ENCODE measurements around the gene CHAF1B. TPM values are rescaled to one million over a fixed set of nuclear protein-coding genes. Genes with fewer than 3 reads are reported as not detected.
"Not testable (repeated sequence)": the region's sequence is repeated elsewhere in the genome, so short reads cannot be mapped to it uniquely, and the experiment has no call there.

The CHAF1B gene
- polyA plus RNA-seq, 3 donors: 0.24 TPM; not detected in 2

GRCh38 chr21:36396971-36397370 is 11.8 kb downstream of the CHAF1B start:
- H3K4me3 Mint-ChIP-seq: no peak overlapping the region
- Histone ChIP-seq H3K9me3 (replicated peaks in 1 of 2; ENCODE audit: control insufficient read depth in 1 of 2, insufficient read depth in 1 of 2, low read length in 2 of 2) (no peaks in the 10 kb centered on the region), H3K27ac (ENCODE audit: low read depth in 1 of 2, low read length in 2 of 2) (no peak overlapping the region), H3K79me2 (ENCODE audit: insufficient read depth, low read length) (no peaks in the 10 kb centered on the region), H3K4me1 (ENCODE audit: control insufficient read depth in 1 of 2, insufficient read depth in 2 of 2, low read length in 2 of 2) (no peaks in the 10 kb centered on the region), H2AFZ (ENCODE audit: insufficient read depth, low read depth, low read length, poor library complexity, severe bottlenecking) (no peak overlapping the region), H3K27me3 (ENCODE audit: control insufficient read depth in 2 of 2, insufficient read depth in 2 of 2, low read length in 2 of 2) (no peaks in the 10 kb centered on the region), H4K20me1 (ENCODE audit: insufficient read depth, low read length) (no peaks in the 10 kb centered on the region), H3K4me3 (replicated peaks in 1 of 3; ENCODE audit: low read depth in 2 of 3, low read length in 3 of 3) (no peak overlapping the region), H3K9ac (ENCODE audit: insufficient read depth, low read length, poor library complexity, severe bottlenecking) (no peak overlapping the region), H3K4me2 (replicated peaks; ENCODE audit: extremely low read depth, low read length, poor library complexity, severe bottlenecking) (no peak overlapping the region), H3K36me3 (replicated peaks in 1 of 2; ENCODE audit: control insufficient read depth in 1 of 2, insufficient read depth in 2 of 2, low read length in 2 of 2) (peaks cover 3 to 23% of the 10 kb centered on the region in 2 donors)
- TF ChIP-seq CTCF (IDR thresholded peaks at IDR 0.05): no peak
- peaks cover 36 to 63% of the 10 kb centered on the region in 2 donors for H3K36me3 Mint-ChIP-seq
- H3K4me1 Mint-ChIP-seq: no peaks in the 10 kb centered on the region
- intact Hi-C loops (cut with micrococcal nuclease): no loop called here
- 92% methylated on average over 4 of the region's 4 CpGs for WGBS (ENCODE audit: insufficient coverage)
- no peak for DNase-seq
- peaks cover 0 to 5% (median 3%) of the 10 kb centered on the region in 7 donors for H3K9me3 Mint-ChIP-seq
- peak overlapping the region in 1 of 7 donors; percentile 37 for H3K27ac Mint-ChIP-seq
- no peaks in the 10 kb centered on the region for H3K27me3 Mint-ChIP-seq (ENCODE audit: low read depth in 3 of 3)

- H3K4me3 ChIP-seq (replicated peaks in 1 of 3; ENCODE audit: low read depth in 2 of 3, low read length in 3 of 3): no peak overlapping the region
- DNase-seq: no peak
- no peaks in the 10 kb centered on the region for H3K9me3 ChIP-seq (replicated peaks in 1 of 2; ENCODE audit: control insufficient read depth in 1 of 2, insufficient read depth in 1 of 2, low read length in 2 of 2)
- TF ChIP-seq CTCF (IDR thresholded peaks at IDR 0.05): no peak
- no peak overlapping the region for H3K27ac ChIP-seq (ENCODE audit: low read depth in 1 of 2, low read length in 2 of 2)
- intact Hi-C loops (cut with micrococcal nuclease): no loop called here
- H3K9ac ChIP-seq (ENCODE audit: insufficient read depth, low read length, poor library complexity, severe bottlenecking): no peak overlapping the region
- Mint-ChIP-seq H3K36me3 (peaks cover 35 to 64% of the 10 kb centered on the region in 2 donors), H3K4me3 (no peak overlapping the region), H3K4me1 (no peaks in the 10 kb centered on the region), H3K9me3 (peaks cover 0 to 4% (median 0%) of the 10 kb centered on the region in 7 donors), H3K27ac (peak overlapping the region in 1 of 7 donors; percentile 61), H3K27me3 (ENCODE audit: low read depth in 3 of 3) (no peaks in the 10 kb centered on the region)
- no CpG with 5 or more reads among the region's 5 CpGs for WGBS (ENCODE audit: insufficient coverage)
- no peak overlapping the region for H2AFZ ChIP-seq (ENCODE audit: insufficient read depth, low read depth, low read length, poor library complexity, severe bottlenecking)
- peaks cover 4 to 24% of the 10 kb centered on the region in 2 donors for H3K36me3 ChIP-seq (replicated peaks in 1 of 2; ENCODE audit: control insufficient read depth in 1 of 2, insufficient read depth in 2 of 2, low read length in 2 of 2)
- no peak overlapping the region for H3K4me2 ChIP-seq (replicated peaks; ENCODE audit: extremely low read depth, low read length, poor library complexity, severe bottlenecking)
- no peaks in the 10 kb centered on the region for H3K79me2 ChIP-seq (ENCODE audit: insufficient read depth, low read length)
- H4K20me1 ChIP-seq (ENCODE audit: insufficient read depth, low read length): no peaks in the 10 kb centered on the region
- no peaks in the 10 kb centered on the region for H3K27me3 ChIP-seq (ENCODE audit: control insufficient read depth in 2 of 2, insufficient read depth in 2 of 2, low read length in 2 of 2)
- no peaks in the 10 kb centered on the region for H3K4me1 ChIP-seq (ENCODE audit: control insufficient read depth in 1 of 2, insufficient read depth in 2 of 2, low read length in 2 of 2)
These were observed 12.4 kb downstream of the CHAF1B start for GRCh38 chr21:36397606-36398005.

- H2AFZ ChIP-seq (ENCODE audit: insufficient read depth, low read depth, low read length, poor library complexity, severe bottlenecking); H3K27me3 Mint-ChIP-seq (ENCODE audit: low read depth in 3 of 3); H3K27me3 ChIP-seq (ENCODE audit: control insufficient read depth in 2 of 2, insufficient read depth in 2 of 2, low read length in 2 of 2); H3K9me3 ChIP-seq (replicated peaks in 1 of 2; ENCODE audit: control insufficient read depth in 1 of 2, insufficient read depth in 1 of 2, low read length in 2 of 2); H3K27ac ChIP-seq (ENCODE audit: low read depth in 1 of 2, low read length in 2 of 2); H4K20me1 ChIP-seq (ENCODE audit: insufficient read depth, low read length); H3K4me3 ChIP-seq (replicated peaks in 1 of 3; ENCODE audit: low read depth in 2 of 3, low read length in 3 of 3); H3K4me3 Mint-ChIP-seq; H3K79me2 ChIP-seq (ENCODE audit: insufficient read depth, low read length); intact Hi-C loops (cut with micrococcal nuclease); H3K4me1 Mint-ChIP-seq; H3K9me3 Mint-ChIP-seq; H3K4me1 ChIP-seq (ENCODE audit: control insufficient read depth in 1 of 2, insufficient read depth in 2 of 2, low read length in 2 of 2); H3K9ac ChIP-seq (ENCODE audit: insufficient read depth, low read length, poor library complexity, severe bottlenecking); DNase-seq; H3K4me2 ChIP-seq (replicated peaks; ENCODE audit: extremely low read depth, low read length, poor library complexity, severe bottlenecking): not testable (repeated sequence)
- peak overlapping the region in 1 of 7 donors; percentile 54 for H3K27ac Mint-ChIP-seq
- 92% methylated on average over 9 of the region's 9 CpGs for WGBS (ENCODE audit: insufficient coverage)
- H3K36me3 Mint-ChIP-seq: peaks cover 32 to 55% of the 10 kb centered on the region in 2 donors
- peaks cover 6 to 31% of the 10 kb centered on the region in 2 donors for H3K36me3 ChIP-seq (replicated peaks in 1 of 2; ENCODE audit: control insufficient read depth in 1 of 2, insufficient read depth in 2 of 2, low read length in 2 of 2)
These were observed 14.5 kb downstream of the CHAF1B start for GRCh38 chr21:36399736-36400135.

Data from CD14-positive monocyte (primary cell).